ENCODE data around the gene SRGAP2C.
"Not testable (repeated sequence)": the region's sequence is repeated elsewhere in the genome, so short reads cannot be mapped to it uniquely, and the experiment has no call there.

DNA sequence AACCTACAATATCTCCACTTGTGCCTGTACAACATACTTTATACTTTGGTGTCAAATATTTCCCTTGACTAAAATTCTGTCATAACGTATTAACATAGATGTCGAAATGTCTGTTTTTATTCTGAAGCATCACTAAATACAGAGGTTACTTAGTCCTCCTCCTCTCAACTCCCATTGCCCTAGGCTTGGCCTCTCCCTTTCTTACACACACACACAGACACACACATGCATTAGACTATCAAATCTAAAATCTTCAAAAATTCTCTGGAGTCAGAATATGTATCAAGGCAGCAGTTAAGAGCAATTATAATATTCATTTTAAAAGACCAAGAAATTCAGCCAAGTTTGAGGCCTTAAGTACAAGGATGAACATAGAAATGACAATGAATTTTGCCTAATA lies 8.1 kb upstream of the SRGAP2C start:
- TF ChIP-seq, protein P1, sequence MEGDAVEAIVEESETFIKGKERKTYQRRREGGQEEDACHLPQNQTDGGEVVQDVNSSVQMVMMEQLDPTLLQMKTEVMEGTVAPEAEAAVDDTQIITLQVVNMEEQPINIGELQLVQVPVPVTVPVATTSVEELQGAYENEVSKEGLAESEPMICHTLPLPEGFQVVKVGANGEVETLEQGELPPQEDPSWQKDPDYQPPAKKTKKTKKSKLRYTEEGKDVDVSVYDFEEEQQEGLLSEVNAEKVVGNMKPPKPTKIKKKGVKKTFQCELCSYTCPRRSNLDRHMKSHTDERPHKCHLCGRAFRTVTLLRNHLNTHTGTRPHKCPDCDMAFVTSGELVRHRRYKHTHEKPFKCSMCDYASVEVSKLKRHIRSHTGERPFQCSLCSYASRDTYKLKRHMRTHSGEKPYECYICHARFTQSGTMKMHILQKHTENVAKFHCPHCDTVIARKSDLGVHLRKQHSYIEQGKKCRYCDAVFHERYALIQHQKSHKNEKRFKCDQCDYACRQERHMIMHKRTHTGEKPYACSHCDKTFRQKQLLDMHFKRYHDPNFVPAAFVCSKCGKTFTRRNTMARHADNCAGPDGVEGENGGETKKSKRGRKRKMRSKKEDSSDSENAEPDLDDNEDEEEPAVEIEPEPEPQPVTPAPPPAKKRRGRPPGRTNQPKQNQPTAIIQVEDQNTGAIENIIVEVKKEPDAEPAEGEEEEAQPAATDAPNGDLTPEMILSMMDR (IDR thresholded peaks at IDR 0.05 in 4 of 5, conservative IDR thresholded peaks at IDR 0.05 in 1 of 5), result not testable (repeated sequence)
- not testable (repeated sequence) for TF ChIP-seq POLR2A (IDR thresholded peaks at IDR 0.05)

All from gastrocnemius medialis (tissue), 4 donors.